ENCODE data around the gene ARL6.
A peak's percentile ranks its signal among the peaks of the same experiment; 100 is the strongest.

Gene ARL6

DNA sequence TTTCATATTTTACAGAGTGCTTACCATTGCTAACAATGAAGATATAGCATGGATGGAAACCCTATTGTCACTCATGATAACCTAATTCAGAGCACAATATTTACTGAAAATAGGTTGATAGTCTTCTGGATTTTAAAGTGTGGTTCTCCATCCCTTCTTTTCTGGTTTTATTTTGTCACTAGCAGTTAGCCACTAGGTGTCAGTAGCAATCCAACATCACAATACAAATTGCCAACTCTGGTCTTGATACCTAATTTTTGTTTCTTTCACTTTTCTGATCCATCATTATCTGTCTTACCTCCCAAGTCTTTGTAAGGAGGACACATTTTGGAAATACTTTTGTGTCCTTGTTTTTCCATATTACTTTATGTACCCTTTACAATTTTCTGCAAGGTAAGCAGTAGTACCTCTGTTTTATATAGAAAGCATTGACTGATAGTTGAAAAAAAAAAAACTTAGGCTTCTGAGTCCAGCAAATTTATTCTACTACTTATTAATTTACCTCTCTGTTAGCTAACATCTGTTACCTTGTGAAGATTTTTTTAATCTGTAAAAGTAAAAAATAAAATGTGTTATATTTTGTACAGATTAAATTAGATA is 29.0 kb downstream of the ARL6 start:
- in situ Hi-C loops (cut with MboI; ENCODE audit: low pct_unique_long_range_greater_than_20kb, low sequenced_read_pairs, unreplicated experiment), result loop anchor here (5.0 to 25.0 kb wide), 2 partner anchors 229 to 544 kb away; no protein-coding TSS in a partner anchor
- TF ChIP-seq, protein P1, sequence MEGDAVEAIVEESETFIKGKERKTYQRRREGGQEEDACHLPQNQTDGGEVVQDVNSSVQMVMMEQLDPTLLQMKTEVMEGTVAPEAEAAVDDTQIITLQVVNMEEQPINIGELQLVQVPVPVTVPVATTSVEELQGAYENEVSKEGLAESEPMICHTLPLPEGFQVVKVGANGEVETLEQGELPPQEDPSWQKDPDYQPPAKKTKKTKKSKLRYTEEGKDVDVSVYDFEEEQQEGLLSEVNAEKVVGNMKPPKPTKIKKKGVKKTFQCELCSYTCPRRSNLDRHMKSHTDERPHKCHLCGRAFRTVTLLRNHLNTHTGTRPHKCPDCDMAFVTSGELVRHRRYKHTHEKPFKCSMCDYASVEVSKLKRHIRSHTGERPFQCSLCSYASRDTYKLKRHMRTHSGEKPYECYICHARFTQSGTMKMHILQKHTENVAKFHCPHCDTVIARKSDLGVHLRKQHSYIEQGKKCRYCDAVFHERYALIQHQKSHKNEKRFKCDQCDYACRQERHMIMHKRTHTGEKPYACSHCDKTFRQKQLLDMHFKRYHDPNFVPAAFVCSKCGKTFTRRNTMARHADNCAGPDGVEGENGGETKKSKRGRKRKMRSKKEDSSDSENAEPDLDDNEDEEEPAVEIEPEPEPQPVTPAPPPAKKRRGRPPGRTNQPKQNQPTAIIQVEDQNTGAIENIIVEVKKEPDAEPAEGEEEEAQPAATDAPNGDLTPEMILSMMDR (IDR thresholded peaks at IDR 0.05; ENCODE audit: extremely low read depth, insufficient read depth, missing control alignments), result peak; percentile 83
- peak; percentile 13 for DNase-seq (ENCODE audit: low spot score)

DNA sequence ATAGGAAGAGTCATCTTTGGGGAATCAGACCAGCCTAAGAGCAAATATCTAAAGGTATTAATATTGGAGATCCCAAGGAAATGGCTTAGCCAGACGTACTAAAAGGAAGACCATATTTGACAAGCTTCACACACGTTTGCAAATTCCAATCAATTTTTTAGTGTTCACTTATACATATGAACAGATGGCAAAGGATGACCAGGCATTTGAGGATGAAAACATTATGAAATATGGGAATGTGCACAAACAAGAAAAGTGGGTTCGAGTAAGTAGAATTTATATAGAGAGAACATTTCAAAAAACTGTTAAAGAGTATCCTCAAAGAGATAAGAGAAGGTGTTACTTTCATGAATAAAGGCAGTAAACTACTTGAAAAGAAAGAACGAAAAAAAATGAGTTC is 31.4 kb downstream of the ARL6 start:
- DNase-seq (ENCODE audit: low spot score), result no peak
- TF ChIP-seq, protein P1 (IDR thresholded peaks at IDR 0.05; ENCODE audit: extremely low read depth, insufficient read depth, missing control alignments), result no peak
- in situ Hi-C loops (cut with MboI; ENCODE audit: low pct_unique_long_range_greater_than_20kb, low sequenced_read_pairs, unreplicated experiment), result loop anchor here (25.0 kb wide), 1 partner anchor 541 kb away; no protein-coding TSS in a partner anchor

GRCh38 chr3:97804471-97804870 is 39.9 kb downstream of the ARL6 start:
- TF ChIP-seq, protein P1 (IDR thresholded peaks at IDR 0.05; ENCODE audit: extremely low read depth, insufficient read depth, missing control alignments), result no peak
- DNase-seq (ENCODE audit: low spot score), result no peak
- in situ Hi-C loops (cut with MboI; ENCODE audit: low pct_unique_long_range_greater_than_20kb, low sequenced_read_pairs, unreplicated experiment), result no loop called here

- in situ Hi-C loops (cut with MboI; ENCODE audit: low pct_unique_long_range_greater_than_20kb, low sequenced_read_pairs, unreplicated experiment), result no loop called here
- no peak for DNase-seq (ENCODE audit: low spot score)
Measured at GRCh38 chr3:97810779-97811390, 46.3 kb downstream of the ARL6 start.

DNA sequence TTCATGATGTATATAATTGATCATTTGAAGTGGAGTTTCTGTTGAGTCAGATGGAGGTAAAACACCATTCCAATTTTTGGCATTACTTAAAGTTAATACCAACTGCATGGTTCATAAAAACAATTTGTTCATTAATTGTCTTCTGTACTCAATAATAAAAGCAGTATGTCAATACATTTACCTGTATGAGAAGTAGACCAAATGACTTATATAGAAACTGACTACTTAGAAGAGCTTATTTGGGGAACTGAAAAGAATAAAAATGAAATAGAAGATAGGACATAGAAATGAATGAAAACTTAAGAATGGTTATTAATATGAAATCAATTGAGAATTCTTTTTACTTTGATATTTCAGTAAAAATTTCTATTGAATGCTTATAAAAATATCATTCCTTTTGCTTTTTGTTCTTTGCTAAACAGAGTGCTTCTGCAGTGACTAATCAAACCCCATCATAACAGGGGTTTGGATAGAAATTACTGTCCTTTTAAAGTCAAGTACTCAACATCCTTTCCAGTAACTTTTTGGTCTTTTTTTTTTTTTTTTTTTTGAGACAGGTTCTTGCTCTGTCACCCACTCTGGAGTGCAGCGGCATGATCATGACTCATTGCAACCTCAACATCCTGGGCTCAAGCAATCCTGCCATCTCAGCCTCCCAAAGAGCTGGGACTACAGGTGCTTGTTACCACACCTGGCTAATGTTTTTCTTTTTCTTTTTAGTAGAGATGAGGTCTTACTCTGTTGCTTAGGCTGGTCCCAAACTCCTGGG is 50.8 kb downstream of the ARL6 start:
- TF ChIP-seq, protein P1 (IDR thresholded peaks at IDR 0.05; ENCODE audit: extremely low read depth, insufficient read depth, missing control alignments), result no peak
- in situ Hi-C loops (cut with MboI; ENCODE audit: low pct_unique_long_range_greater_than_20kb, low sequenced_read_pairs, unreplicated experiment), result no loop called here
- DNase-seq (ENCODE audit: low spot score), result no peak

More at GRCh38 chr3:97810779-97811390, 46.3 kb downstream of the ARL6 start:
- TF ChIP-seq, protein P1 (IDR thresholded peaks at IDR 0.05; ENCODE audit: extremely low read depth, insufficient read depth, missing control alignments), result no peak

GRCh38 chr3:97816811-97817210 is 52.3 kb downstream of the ARL6 start:
- no peak for DNase-seq (ENCODE audit: low spot score)
- in situ Hi-C loops (cut with MboI; ENCODE audit: low pct_unique_long_range_greater_than_20kb, low sequenced_read_pairs, unreplicated experiment), result no loop called here

More at GRCh38 chr3:97816811-97817210, 52.3 kb downstream of the ARL6 start:
- TF ChIP-seq, protein P1 (IDR thresholded peaks at IDR 0.05; ENCODE audit: extremely low read depth, insufficient read depth, missing control alignments), result no peak
